Activated CD8-positive, alpha-beta memory T cell treated with anti-CD3 and anti-CD28 coated beads, Interleukin-2, amount 50 U/mL, for 4 hours (primary cell): ENCODE data around the gene GALR2.
"Not testable (repeated sequence)": the region's sequence is repeated elsewhere in the genome, so short reads cannot be mapped to it uniquely, and the experiment has no call there.

ENCODE experiments used
- DNase-seq: peaks from one replicate; pipeline ENCODE4 v3.0.0-alpha.2; 2020

Gene GALR2

DNA sequence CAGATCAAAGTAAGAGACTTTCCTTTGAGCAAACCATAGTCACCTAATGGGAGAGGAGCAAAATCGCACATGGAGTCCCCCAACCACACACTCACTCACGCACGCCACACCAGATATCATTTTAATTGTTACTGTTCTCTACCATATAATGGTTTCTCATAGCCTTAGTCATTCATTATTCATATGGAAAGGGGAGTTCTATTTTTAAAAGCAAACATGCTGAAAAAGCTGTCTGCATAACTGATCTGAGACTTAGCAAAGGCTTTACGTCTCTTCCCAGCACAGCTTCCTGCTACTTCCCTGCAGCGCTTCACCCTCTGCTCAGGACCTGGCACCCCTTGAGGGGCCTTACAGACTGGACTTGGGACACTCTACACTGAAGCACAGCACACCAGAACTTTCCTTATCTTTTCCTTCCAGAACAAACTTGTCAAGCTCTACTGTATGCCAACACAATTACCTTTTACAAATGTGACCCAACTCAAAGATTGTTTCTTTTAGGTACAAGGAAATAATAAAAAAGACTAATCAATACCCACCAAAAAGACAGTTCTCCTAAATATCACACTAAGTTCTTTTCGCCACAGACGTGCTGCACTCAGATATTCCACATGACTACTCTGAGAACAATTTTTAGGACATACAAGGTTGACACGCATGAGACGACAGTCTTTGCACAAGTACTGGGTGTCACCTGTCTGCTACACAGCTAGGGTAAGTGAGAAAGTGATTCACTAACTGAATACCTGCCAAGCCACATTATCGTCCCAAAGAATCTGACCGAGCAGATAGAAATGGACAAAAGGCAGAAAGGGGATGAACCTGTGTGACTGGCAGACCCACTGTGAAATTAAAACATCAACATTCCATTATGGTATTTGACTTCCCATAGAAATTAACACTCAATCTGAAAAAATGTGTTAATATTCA is 23.8 kb upstream of the GALR2 start:
- no peak for DNase-seq

DNA sequence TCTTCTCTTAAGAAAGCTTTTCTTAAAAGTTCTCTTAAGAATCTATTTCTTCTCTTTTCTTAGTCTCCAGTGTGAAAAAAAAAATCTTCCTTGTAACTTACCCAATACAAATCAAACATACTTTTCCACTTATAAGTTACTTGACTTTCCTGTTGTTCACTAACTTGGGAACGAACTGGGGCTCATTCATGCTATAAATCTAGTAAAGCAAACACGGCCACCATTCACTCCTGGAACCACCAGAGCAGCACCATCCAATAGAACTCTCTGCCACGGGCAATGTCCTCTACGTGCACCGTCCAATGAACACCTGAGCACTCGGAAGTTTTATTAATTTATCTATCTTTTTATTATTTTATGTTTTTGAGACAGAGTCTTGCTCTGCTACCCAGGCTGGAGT is 23.0 kb upstream of the GALR2 start:
- DNase-seq = no peak

DNA sequence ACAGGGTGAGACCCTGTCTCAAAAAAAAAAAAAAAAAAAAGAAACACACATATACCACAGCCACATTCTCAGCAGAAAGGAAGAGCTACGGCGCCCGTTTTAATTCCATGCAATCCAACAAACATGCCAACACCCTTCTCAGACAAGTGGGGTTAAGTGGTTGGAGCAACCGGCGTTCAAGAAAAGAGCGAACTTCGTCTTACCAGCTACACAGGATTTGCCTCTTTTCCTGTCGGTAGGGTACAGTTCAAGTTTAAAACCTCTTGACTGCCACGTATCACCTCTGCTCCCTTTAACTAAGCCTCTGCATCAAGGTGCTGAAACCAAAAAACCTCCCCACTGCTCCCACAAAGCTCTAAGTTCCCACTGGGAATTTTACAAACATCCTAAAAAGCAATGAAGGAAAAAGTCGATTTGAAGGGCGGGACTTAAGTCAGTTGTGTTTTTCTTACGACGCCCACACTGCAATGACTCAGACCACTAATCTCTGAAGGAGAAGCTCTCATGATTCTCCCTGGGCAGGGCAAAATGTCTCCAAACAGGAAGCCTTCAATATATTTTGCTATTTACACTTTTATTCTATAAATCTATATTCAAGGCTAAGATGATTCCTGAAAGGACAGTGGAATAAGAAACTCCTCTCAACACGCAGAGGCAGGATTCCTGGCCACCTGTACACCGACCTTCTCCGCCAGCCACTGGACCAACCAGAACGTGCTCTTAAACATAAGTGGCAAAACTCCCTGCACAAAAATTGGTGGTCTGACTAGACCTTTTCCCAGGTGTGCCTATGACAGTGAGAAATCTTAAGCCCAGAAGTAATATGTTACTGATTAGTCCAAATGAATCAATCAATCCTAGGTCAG is 21.1 kb upstream of the GALR2 start:
- no peak for DNase-seq

DNA sequence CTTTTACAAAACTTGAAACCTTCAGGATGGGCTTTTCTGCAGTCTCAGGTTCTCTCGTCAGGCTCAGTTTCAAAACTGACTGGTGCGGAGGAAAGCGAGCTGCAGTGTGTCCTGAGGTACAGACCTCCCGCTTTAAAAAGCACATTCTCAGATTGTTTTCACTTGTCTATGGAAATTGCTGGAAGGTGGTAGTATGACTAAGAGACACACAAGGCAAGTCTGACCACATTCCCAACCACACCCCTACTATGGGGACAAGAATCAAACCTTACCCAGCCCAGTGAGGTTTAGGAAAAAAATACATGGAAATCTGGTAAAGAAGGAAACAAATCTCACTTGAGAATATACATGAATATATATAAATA is 20.5 kb upstream of the GALR2 start:
- DNase-seq = no peak

DNA sequence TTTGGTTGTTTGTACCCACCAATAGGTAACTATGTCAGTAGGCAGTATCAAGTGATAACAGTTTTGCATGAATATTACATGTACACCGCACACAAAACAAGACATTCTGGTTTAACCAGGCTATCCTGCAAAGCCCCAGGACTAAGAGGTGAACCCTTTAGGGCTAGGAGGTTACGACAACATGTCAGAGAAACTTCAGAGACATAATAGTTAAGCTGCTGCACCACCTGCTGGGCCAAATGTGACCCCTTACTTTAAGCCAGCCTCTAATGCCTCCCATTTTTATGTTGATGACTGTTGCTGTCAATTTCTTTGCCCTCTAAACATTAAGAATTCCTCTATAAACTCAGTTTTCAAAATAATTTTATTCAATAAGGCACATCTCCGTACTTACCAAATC is 17.7 kb upstream of the GALR2 start:
- no peak for DNase-seq

DNA sequence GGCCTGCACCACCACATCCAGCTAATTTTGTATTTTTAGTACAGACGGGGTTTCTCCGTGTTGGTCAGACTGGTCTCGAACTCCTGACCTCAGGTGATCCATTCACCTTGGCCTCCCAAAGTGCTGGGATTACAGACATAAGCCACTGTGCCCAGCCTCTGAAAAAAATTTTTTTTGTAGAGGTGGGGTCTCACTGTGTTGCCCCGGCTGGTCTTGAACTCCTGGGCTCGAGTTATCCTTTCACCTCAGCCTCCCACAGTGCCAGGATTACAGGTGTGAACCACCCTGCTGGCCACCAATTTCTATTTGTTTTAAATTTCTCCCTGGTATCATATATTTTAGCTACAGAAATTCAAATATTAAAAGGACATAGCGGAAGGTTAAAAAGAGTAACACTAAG is 16.3 kb upstream of the GALR2 start:
- DNase-seq = not testable (repeated sequence)

DNA sequence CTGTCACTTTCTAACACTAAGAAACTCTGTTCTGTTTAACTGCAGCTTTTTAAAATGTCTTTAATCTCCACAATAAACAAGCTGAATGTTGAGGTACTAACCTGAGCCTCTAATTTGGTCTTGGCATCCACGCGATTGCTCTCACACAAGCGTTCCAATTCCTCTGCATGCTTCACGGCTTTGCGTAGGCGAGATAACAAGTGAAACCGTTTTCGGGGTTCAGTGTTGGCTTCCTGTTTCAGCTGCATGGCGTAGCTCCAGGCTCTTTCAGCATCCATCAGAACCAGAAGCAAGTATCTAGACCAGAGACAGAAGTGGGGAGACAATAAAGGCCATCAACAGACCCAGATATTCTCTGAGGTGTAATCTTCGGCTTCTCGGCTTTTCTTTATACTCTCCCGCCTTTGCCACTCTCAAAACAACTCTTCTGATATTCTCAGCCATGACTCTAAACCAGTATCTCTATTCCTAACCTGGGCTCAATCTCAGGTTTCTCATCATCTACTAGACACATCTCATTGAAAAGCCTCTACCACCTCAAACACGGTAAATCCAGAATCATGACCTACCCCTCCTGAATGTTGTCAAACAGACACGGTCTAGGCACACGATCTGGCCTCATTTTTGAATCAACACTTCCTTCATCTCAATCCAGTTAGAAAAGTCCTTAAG is 10.6 kb upstream of the GALR2 start:
- DNase-seq = no peak

DNA sequence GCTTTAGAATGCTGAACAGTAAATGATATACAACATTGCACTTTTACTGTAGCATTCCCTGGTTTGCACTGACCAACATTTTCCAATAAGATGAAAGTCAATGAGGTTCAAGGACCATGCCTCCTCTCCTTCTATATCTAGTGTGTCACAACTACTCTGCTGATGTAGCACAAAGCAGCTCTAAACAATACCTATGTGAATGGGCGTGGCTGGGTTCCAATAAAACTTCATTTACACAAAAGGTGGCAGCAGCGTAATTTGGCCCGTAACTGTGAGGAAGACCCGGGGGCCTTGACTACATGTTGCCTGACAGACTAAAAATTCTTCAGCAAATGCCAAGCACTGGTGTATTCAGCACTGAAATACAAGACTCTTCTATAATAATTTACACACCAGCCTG is 8.8 kb upstream of the GALR2 start:
- no peak for DNase-seq

DNA sequence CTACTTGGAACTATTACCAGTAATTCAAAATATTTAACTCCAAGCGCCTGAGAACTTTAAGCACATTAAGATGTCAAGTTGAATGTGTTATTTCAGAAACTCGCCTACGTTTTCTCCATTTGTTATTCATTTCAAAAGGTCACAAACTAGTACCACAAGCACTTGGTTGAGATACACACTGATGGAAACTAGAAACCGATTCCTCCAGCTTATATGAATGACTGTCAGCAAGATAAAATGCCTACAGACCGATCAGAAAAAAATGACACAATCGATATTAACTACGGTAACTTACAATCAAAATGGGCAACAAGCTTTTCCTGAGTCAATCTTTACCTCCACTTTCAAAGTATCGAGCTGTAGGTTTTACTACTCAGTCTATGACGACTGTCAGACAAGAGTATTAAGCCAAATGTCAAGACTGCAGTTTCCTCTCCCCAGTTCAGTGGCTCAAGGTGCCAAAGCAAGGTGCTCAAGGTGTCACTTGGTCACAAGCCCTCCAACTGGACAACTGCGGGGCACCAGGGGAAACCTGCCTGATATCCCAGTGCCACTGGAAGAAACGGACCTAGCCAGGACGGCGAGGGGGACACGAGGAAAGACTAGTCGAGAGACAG is 2.9 kb upstream of the GALR2 start:
- DNase-seq = no peak

DNA sequence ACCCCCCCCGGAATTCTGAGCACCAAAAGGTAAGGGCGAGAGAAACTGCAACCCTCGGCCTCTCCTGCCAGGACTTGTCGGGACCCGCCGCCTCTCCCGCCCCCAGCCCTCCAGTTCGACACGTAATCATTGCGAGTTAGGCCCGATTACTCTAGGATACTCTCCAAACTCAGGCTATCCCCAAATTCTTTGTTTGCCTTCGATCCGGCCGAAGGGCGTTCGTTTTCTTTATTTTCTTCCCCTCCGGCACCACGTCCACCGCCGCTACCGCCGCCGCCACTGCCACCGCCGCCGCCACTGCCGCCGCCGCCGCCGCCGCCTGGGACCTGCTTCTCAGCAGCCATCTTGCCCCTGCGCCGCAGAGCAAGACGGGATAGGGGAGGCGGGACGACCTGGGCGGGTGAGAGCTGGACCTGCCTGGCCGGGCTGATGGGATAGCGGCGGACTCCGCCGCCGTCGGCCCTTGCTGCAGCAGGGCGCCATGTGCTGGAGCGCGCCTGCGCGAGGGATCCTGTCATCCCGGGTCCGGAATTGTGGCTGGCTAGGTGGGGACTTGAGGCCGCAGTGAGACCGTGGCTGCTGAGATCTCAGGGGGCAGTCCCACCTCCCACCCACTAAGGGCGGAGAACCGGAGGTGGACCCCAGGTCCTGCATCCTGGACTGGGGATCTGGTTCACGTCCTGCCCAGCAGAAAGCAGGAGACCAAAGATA is 2.3 kb upstream of the GALR2 start, which contains the start of gene SRP68:
TSS of gene SRP68 (minus strand) at position 370 of the 711 bp plus-strand sequence. CDS start at position 344, 26 bp downstream.
- peak; percentile 84 for DNase-seq

DNA sequence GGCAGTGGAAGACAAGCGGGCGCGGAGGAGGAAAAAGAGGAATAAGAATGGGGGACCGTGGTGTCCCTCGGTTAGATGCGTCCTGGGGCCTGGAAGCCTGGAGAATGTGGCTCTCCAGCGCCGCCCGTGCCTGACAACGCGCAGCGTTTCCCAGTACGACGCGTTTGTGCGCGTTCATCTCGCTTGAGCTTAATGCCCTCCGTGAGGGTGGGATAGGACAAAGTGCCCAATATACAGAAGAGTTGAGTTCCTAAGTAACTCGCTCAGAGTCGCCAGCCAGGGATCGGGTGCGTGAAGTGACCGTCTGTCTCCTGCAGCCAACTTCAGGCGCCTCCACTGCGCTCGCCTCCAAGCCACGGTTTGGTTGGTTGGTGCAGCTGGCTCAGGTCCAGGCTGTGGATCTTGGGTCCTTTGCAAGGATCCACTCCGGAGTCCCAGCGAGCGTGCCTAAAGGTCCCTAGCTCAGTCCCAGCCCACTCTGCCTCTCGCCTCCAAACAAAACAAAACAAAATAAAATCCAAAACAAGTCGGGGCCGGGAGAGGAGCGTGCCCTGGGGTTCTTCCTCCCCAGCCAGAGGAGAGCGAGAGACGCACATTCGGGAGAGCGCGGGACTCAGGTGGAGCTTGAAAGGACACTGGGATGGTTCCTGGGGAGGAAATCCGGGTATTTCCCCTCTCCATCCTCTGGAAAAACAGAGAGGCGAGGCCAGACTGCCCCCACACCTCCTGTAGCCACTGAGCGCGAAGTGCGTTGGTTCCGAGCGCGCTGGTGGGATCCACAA is 974 bp downstream of the GALR2 start:
- DNase-seq = no peak

DNA sequence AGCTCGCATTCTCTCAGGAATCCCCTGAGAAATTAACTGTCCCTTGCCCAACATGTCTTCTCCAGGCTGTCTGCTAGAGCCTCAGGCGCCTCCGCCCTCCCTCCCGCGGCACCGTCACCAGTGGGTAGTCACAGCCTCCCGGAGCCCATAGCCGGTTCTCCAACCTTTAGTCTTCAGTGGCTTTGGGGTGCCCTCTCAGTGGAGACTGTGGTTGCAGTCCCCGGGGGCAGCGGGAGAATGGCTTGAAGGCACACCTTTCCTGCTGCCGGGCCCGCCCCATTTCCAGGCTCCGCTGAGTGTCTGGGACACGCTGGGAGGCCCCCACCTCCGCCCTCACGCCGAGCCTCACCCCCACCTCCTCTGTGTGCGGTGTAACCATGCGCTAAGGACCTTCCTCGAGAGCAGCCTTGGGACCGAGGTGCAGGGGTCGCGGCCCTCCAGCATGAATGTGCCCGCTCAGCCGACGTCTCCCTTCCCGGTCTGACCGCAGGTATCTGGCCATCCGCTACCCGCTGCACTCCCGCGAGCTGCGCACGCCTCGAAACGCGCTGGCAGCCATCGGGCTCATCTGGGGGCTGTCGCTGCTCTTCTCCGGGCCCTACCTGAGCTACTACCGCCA is 1.7 kb downstream of the GALR2 start:
- DNase-seq = no peak

DNA sequence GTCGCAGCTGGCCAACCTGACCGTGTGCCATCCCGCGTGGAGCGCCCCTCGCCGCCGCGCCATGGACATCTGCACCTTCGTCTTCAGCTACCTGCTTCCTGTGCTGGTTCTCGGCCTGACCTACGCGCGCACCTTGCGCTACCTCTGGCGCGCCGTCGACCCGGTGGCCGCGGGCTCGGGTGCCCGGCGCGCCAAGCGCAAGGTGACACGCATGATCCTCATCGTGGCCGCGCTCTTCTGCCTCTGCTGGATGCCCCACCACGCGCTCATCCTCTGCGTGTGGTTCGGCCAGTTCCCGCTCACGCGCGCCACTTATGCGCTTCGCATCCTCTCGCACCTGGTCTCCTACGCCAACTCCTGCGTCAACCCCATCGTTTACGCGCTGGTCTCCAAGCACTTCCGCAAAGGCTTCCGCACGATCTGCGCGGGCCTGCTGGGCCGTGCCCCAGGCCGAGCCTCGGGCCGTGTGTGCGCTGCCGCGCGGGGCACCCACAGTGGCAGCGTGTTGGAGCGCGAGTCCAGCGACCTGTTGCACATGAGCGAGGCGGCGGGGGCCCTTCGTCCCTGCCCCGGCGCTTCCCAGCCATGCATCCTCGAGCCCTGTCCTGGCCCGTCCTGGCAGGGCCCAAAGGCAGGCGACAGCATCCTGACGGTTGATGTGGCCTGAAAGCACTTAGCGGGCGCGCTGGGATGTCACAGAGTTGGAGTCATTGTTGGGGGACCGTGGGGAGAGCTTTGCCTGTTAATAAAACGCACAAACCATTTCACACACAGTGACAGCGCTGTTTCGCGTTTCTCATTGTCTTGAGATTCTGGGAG is 2.4 kb downstream of the GALR2 start:
- DNase-seq = no peak

DNA sequence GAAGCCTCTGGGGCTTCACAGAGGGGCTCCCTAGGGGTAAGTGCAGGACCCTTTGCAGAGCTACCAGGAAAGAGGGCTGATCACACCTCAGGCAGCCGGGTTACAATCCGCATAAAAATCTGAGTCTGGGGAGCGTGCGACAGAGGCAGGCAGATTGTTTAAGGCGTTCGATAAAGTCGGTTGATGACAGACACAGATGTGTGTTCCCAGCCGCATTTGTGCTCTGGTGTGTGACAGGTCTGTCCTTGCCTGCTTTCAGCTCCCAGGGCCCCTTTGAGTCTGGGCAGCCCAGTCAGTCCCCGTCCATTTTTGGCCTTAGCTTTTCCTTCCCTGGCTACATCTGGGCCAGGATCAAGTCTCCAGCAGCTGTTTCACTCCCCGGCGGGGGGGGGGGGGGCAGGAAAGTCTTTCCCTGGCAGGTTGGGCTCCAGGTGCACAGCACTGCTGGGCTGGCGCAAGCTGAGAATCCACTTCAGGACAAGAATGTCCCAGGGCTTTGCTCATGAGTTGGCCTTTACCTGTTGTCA is 3.1 kb downstream of the GALR2 start:
- no peak for DNase-seq

DNA sequence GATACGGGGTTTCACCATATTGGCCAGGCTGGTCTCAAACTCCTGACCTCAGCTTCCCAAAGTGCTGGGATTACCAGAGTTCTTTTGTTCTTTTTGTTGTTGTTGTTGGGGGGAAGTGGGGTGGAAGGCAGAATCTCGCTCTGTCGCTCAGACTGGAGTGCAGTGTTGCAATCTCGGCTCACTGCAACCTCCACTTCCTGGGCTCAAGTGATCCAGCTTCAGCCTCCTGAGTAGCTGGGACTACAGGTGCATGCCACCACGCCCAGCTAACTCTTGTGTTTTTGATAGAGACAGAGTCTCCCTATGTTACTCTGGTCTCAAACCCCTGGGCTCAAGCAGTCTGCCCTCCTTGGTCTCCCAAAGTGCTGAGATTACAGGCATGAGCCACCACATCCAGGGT is 3.8 kb downstream of the GALR2 start:
- not testable (repeated sequence) for DNase-seq

DNA sequence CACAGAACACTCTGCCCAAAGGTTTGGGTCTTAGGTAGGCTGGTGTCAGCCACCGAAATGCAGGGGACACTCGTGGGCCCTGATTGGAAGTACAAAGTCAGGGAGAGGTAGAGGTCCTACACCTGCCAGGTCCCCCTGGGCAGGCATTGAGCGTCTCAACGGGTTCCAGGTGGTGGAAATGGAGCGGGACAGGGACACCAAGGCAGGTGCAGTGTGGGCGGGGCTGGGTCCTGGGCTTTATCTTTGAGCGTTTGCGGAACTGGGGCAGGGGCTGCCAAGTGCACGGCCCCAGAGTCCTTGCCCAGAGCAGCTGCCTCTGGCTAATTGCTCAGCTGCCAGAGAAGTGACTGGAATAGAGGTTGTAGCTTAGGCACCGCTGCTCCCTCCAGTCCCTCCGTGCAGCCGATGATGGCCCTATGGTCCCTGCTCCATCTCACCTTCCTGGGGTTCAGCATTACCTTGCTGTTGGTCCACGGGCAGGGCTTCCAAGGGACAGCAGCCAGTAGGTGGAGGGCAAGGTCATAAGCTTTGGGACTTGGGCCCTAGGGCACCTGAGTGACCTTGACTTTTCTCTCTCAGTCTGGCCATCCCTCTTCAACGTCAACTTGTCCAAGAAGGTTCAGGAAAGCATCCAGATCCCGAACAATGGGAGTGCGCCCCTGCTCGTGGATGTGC is 4.4 kb downstream of the GALR2 start, which contains the start of gene ZACN:
TSS of gene ZACN (plus strand) at position 323 of the 675 bp plus-strand sequence. CDS start at position 406, 83 bp downstream.
- DNase-seq = no peak

DNA sequence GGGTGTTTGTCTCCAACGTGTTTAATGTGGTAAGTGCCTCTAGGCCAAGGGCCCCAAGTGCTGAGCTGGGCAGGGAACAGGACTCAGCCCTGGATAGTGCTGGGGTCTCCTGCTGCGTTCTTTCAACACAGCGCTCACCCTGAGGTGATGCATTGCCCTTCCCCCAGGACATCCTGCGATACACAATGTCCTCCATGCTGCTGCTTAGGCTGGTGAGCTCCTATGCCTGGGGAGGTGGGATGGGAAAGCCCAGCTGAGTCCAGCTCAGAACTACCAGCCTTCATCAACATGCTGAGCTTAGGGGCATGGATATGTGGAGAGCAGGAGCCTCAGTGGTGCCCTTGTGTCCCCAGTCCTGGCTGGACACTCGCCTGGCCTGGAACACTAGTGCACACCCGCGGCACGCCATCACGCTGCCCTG is 5.0 kb downstream of the GALR2 start:
- no peak for DNase-seq

DNA sequence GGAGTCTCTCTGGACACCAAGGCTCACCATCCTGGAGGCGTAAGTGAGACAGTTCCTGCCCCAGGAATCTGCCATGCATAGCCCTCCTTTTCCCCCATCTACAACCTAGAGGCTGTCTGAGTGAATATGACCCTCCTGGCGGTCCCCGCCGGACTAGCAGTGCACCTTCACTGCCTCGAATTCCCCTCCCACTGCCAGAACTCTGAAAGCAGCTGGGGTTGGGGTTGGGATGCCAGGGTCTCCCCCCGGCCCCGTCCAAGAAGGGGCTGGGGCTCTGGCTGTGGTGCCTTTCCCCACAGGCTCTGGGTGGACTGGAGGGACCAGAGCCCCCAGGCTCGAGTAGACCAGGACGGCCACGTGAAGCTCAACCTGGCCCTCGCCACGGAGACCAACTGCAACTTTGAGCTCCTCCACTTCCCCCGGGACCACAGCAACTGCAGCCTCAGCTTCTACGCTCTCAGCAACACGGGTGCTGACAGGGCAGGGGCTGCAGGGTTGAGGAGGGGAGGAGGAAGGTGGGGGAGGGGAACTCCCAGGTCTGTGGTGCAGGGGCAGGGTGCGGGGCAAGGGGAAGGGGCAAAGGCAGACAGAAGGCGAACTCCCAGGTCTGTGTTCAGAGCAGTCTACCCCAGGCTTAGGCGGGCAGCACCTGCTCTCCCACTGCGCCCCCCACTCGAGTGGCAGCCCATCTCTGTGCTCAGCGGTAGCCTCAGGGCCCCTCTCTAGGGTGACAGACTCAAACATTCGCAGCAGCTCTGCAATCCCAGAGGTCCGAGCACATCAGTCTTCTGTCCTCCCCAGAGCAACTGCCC is 5.6 kb downstream of the GALR2 start:
- no peak for DNase-seq
